ENCODE results near the gene INO80B. TPM values are rescaled to one million over a fixed set of nuclear protein-coding genes. Genes with fewer than 3 reads are reported as not detected.

INO80B gene
- total and polyA plus RNA-seq, 2 of the 8 experiments (the other 6 are each of a cell fraction or from before 2014, with no cell fraction given), result 3.9 to 18.5 TPM

DNA sequence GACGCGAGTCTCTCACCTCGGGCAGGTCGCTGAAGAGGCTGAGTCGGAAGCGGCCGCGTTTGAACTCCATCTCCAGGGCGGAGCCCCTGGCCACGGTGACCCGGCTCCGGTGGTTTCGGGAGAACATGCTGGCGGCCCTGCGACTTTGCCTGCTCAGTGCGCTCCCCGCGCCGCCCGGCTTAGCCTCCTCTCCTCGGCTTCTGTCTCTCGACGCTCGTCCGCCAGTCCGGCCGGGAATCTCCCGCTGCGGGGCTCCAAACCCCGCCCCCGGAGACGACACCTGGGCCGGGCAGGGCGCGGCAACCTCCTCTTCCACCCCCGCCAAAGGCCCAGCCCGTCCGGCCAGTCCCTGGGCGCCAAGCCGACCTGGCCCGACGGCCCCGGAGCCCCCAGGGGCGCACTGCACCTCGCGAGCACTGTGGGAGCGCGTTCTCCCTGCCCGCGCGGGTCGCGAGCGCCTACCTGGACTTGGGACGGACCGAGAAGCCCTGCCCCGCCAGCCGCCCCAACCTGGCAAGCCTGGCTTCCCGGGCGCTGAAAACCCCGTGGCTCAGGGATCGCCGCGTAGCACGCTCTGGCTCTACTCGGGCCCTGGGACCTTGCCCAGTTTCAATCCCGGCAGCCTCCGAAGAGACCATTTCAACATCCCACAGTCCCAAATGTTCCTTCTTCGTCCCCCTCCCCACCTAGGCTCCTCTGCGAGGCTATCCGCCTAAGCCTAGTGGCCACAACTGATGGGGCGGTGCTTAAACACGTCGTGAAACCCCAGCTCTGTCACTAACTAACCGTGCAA, 13.0 kb upstream of the INO80B start, which contains the start of gene RTKN (continued):
- peak; percentile 53; the same call in 1 of the 2 replicates for TF ChIP-seq TBP (IDR thresholded peaks at IDR 0.05; ENCODE audit: low read depth, low read length)
- TF ChIP-seq KDM4A (IDR thresholded peaks at IDR 0.05; ENCODE audit: low read depth, low read length, severe bottlenecking), result peak; percentile 73
- no peak for TF ChIP-seq BCL11A (IDR thresholded peaks at IDR 0.05; ENCODE audit: low read depth in 2 of 2, low read length in 2 of 2)
- peak in 1 of 2 experiments; percentile 88; a peak in 2 of 3 replicates for TF ChIP-seq POLR2A (IDR thresholded peaks at IDR 0.05; ENCODE audit: control extremely low read depth in 1 of 2, low read depth in 2 of 2, low read length in 2 of 2)
- TF ChIP-seq NRF1 (IDR thresholded peaks at IDR 0.05; ENCODE audit: low read depth, low read length), result no peak
- TF ChIP-seq SP4 (IDR thresholded peaks at IDR 0.05; ENCODE audit: low read length), result peak; percentile 64; the same call in 1 of the 2 replicates
- TF ChIP-seq PHF8 (conservative IDR thresholded peaks at IDR 0.05; ENCODE audit: low read depth, low read length), result peak; percentile 76
- TF ChIP-seq EGR1 (IDR thresholded peaks at IDR 0.05; ENCODE audit: borderline replicate concordance, low read depth, low read length), result peak; percentile 87
- peak; percentile 43 to 52; a peak in 1 of 4 replicates for TF ChIP-seq SIN3A (conservative IDR thresholded peaks at IDR 0.05 in 1 of 2, IDR thresholded peaks at IDR 0.05 in 1 of 2; ENCODE audit: low read depth in 1 of 2, low read length in 2 of 2)
- peak; percentile 22 for TF ChIP-seq CREB1 (IDR thresholded peaks at IDR 0.05)
- peak; percentile 82 for TF ChIP-seq TAF1 (IDR thresholded peaks at IDR 0.05; ENCODE audit: low read depth, low read length)
- TF ChIP-seq, protein P1, sequence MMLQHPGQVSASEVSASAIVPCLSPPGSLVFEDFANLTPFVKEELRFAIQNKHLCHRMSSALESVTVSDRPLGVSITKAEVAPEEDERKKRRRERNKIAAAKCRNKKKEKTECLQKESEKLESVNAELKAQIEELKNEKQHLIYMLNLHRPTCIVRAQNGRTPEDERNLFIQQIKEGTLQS (IDR thresholded peaks at IDR 0.05; ENCODE audit: insufficient read depth, low read depth, low read length), result no peak
- TF ChIP-seq TCF12 (IDR thresholded peaks at IDR 0.05; ENCODE audit: low read depth, low read length), result 0 out of 2 replicates have a peak, but pooled peaks have one; percentile 4
- TF ChIP-seq CTBP2 (IDR thresholded peaks at IDR 0.05; ENCODE audit: borderline replicate concordance, insufficient read depth, insufficient read length, low read length), result no peak
- TF ChIP-seq ASH2L (IDR thresholded peaks at IDR 0.05; ENCODE audit: low read length), result peak; percentile 99
- no peak for TF ChIP-seq GTF2F1 (IDR thresholded peaks at IDR 0.05; ENCODE audit: borderline replicate concordance, low read depth, low read length)
